Body of pancreas (tissue), 4 donors: ENCODE results near the gene LACTBL1. TPM values are rescaled to one million over a fixed set of nuclear protein-coding genes. Genes with fewer than 3 reads are reported as not detected.

ENCODE experiments used
- ATAC-seq: fragments of 150-250 bp; one replicate; pipeline ENCODE4 v1.9.1; 2016
- DNase-seq, 4 donors: peaks; one replicate each; pipeline ENCODE4 v3.0.0-alpha.2; 2019
- H3K27ac ChIP-seq, 4 donors: fragments of 200-600 bp; sonication (generic); 1 replicate in 3 of 4; 2 replicates in 1 of 4; pipeline versions ENCODE4 v1.5.1 to v1.6.1; 2016 to 2019; ENCODE audit warnings: mild to moderate bottlenecking in 1 of 4, mixed read lengths in 1 of 4, moderate library complexity in 1 of 4
- H3K27me3 ChIP-seq, 2 donors: fragments of 200-600 bp; sonication (generic); one replicate each; pipeline ENCODE4 v1.6.0; 2016; ENCODE audit warnings: mild to moderate bottlenecking in 1 of 2
- H3K36me3 ChIP-seq, 2 donors: fragments of 200-600 bp; sonication (generic); replicated peaks in 1 of 2; 2 replicates each; pipeline ENCODE4 v1.5.1; 2016; ENCODE audit warnings: low read depth in 2 of 2; ENCODE audit not compliant: insufficient read depth in 1 of 2
- H3K4me1 ChIP-seq: fragments of 200-600 bp; sonication (generic); one replicate; pipeline ENCODE4 v1.6.0; 2016
- H3K4me3 ChIP-seq, 2 donors: fragments of 200-600 bp; sonication (generic); 1 replicate in 1 of 2; 2 replicates in 1 of 2; pipeline ENCODE4 v1.5.1; 2016 to 2019
- H3K9me3 ChIP-seq, 3 donors: fragments of 200-600 bp; sonication (generic); 1 replicate in 2 of 3; 2 replicates in 1 of 3; pipeline ENCODE4 v1.5.1; 2016
- POLR2A ChIP-seq, 3 donors: fragments of 450-650 bp; IDR thresholded peaks; one replicate each; pipeline ENCODE4 v1.6.1; 2016; ENCODE audit warnings: antibody characterized with exemption in 3 of 3, mild to moderate bottlenecking in 2 of 3
- WGBS, 2 donors: methylation state at CpG; one replicate each; pipeline ENCODE4 v1.1.5; 2017; 5-methylcytosine and 5-hydroxymethylcytosine counted together
- intact Hi-C: fragments of 100-400 bp; cut with DNase I; formaldehyde crosslinking; loops from one replicate; pipeline ENCODE4 v1.15.1; 2023
- total RNA-seq, 2 donors: library from RNA; depleted of rRNA; stranded (reverse); fragments of >200 nt; gene quantifications; one replicate each; pipeline ENCODE4 v1.1.0, GENCODE V29; 2016
- TF ChIP-seq, protein P1 (sequence below), 7 experiments: fragments of 450-650 bp in 4 of 7; fragments of 200-600 bp in 3 of 7; sonication (generic) in 3 of 7; IDR thresholded peaks; one replicate each; pipeline ENCODE4 v1.5.1; 2016 to 2019; ENCODE audit warnings: antibody characterized with exemption in 7 of 7

Gene LACTBL1
- total RNA-seq, 2 donors from 2014 or later: not detected

DNA sequence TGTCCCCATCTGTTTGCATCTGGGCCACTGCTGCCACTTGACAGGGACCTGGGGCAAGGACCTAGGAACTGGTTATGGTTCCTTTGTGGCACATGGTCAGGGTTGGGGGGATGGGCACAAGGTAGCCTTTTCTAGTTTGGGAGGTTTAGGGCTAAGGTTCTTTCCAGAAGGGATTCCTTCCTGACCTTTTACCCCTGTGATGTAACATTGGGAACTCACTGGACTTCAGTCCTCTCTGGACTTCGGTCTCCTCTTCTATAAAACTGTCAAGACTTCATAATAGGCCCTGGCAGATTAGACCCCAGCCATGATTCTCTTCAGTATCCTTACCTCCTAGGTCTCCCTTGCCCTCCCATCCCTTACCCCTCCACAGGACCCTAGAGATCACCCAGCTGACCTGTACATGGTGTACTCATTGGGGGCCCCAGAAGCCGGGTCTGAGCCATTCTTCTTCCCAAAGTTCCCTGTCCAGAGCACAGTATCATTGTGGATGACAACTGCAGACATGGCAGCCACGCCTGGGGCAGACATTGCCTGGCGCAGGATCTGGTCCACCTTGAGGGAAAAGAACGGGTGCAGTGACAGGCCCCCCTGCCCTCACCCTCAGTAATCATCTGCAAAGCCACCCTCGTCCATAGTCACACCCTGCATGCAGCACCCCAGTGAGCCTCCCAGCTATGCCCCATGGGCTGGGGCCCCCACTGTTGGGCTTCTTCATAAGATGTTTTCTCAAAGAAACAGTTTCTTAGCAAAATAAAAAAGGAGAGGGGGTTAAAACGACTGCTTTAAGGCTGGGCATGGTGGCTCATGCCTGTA, 12.9 kb downstream of the LACTBL1 start:
- ATAC-seq: no peak
- Histone ChIP-seq H3K4me3 (no peak overlapping the region), H3K4me1 (no peaks in the 10 kb centered on the region), H3K27ac (no peak overlapping the region), H3K36me3 (no peaks in the 10 kb centered on the region), H3K9me3 (no peaks in the 10 kb centered on the region), H3K27me3 (no peaks in the 10 kb centered on the region)
- no peak for DNase-seq
- intact Hi-C loops: loop anchor here (10.0 kb wide), 1 partner anchor 255 kb away; no protein-coding TSS in a partner anchor
- 49 to 70% methylated on average over 4 to 7 of the region's 7 CpGs for WGBS, 2 donors
- no peak for TF ChIP-seq POLR2A (IDR thresholded peaks at IDR 0.05)
- TF ChIP-seq, protein P1, sequence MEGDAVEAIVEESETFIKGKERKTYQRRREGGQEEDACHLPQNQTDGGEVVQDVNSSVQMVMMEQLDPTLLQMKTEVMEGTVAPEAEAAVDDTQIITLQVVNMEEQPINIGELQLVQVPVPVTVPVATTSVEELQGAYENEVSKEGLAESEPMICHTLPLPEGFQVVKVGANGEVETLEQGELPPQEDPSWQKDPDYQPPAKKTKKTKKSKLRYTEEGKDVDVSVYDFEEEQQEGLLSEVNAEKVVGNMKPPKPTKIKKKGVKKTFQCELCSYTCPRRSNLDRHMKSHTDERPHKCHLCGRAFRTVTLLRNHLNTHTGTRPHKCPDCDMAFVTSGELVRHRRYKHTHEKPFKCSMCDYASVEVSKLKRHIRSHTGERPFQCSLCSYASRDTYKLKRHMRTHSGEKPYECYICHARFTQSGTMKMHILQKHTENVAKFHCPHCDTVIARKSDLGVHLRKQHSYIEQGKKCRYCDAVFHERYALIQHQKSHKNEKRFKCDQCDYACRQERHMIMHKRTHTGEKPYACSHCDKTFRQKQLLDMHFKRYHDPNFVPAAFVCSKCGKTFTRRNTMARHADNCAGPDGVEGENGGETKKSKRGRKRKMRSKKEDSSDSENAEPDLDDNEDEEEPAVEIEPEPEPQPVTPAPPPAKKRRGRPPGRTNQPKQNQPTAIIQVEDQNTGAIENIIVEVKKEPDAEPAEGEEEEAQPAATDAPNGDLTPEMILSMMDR (IDR thresholded peaks at IDR 0.05): no peak

DNA sequence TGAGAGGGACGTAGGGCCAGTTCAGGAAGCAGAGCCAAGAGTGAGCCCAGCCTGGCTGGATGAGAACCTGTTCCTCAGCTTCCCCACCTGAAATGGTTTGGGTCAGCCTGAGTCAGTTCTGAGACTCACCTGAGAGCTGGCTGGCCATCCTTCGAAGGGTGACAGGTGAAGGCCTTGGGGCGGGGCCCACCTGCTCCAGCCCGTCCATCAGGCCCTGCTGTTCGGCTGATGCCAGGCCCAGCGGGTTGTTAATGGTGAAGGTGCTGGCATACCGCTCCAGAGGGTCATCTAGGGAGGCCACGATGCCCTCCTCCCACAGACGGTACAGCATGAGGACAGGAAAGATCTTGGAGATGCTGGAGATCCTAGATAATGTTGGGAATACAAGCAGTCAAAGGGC, 14.1 kb downstream of the LACTBL1 start:
- H3K27ac ChIP-seq: no peak overlapping the region
- TF ChIP-seq, protein P1 (IDR thresholded peaks at IDR 0.05): no peak
- no peaks in the 10 kb centered on the region for H3K36me3 ChIP-seq
- no peaks in the 10 kb centered on the region for H3K9me3 ChIP-seq
- no peak for ATAC-seq
- intact Hi-C loops: no loop called here
- no peak for DNase-seq
- H3K4me1 ChIP-seq: peaks cover 1% of the 10 kb centered on the region
- no peaks in the 10 kb centered on the region for H3K27me3 ChIP-seq
- 83 to 86% methylated on average over 1 to 9 of the region's 9 CpGs for WGBS, 2 donors
- no peak overlapping the region for H3K4me3 ChIP-seq

DNA sequence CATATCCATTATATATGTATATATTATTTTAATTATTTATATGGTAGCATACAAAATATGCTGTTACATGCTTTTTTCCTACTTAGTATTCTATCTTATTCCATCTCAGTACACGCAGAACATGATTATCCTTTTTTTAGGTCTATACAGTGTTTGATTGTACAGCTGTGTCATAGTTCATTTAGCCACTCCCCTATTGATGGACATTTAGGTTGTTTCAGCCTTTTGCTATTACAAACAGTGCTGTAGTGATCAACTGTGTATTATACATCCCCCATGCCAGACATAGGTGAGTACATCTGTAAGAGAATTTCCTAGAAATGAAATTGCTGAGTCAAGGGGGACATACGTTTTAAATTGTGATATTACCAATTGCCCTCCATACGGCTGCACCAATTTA, 15.6 kb downstream of the LACTBL1 start:
- DNase-seq (no peak), ATAC-seq (no peak)
- no peak overlapping the region for H3K27ac ChIP-seq
- peaks cover 8% of the 10 kb centered on the region for H3K4me1 ChIP-seq
- no peaks in the 10 kb centered on the region for H3K9me3 ChIP-seq
- TF ChIP-seq, protein P1 (IDR thresholded peaks at IDR 0.05): no peak
- TF ChIP-seq POLR2A (IDR thresholded peaks at IDR 0.05): no peak
- intact Hi-C loops: no loop called here
- H3K27me3 ChIP-seq: no peaks in the 10 kb centered on the region
- H3K4me3 ChIP-seq: no peak overlapping the region
- no peaks in the 10 kb centered on the region for H3K36me3 ChIP-seq
- WGBS, 2 donors: 42 to 56% methylated on average over 3 of the region's 3 CpGs

DNA sequence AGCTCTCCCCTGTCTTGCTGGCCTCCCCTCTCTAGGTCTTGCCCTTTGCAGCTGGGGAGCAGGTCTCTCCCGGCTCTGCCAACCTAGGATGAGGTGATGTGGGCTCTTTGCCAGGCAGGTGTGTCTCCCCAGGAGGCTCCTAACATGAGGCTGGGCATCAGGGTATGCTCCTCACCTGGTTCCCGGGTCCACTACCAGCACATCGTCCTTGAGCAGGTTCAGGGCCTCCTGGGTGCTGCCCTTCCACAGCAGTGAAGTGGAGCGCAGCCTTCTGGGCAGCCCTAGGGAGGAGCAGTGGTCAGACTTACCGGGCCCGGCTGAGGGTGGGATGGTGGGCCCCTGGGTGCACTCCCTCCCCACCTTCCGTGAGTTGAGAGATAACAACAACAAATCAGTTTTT, 17.5 kb downstream of the LACTBL1 start:
- no peaks in the 10 kb centered on the region for H3K36me3 ChIP-seq
- intact Hi-C loops: no loop called here
- no peak for ATAC-seq
- WGBS, 2 donors: 67 to 79% methylated on average over 5 to 7 of the region's 7 CpGs
- DNase-seq: no peak
- peaks cover 8% of the 10 kb centered on the region for H3K4me1 ChIP-seq
- TF ChIP-seq, protein P1 (IDR thresholded peaks at IDR 0.05): no peak
- no peak for TF ChIP-seq POLR2A (IDR thresholded peaks at IDR 0.05)
- no peaks in the 10 kb centered on the region for H3K9me3 ChIP-seq
- H3K4me3 ChIP-seq: no peak overlapping the region
- no peak overlapping the region for H3K27ac ChIP-seq
- no peaks in the 10 kb centered on the region for H3K27me3 ChIP-seq

DNA sequence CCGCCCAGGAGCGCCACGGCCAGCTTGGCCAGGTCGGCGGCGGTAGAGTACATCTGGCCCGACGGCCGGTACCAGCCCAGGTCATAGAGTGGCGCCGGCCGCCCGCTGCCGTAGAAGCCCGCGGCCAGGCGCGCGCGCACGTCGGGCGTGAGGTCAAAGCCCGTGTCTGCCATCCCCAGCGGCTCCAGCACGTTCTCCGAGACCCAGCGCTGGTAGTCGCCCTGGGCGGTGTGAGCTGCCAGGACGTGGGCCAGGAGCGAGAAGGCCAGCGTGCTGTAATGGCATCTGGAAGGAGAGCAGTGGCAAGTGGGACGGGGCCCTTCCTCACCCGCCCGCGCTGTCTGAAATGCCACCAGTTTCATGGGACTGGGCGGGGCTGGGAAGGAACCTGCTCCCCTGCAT, 18.9 kb downstream of the LACTBL1 start:
- Histone ChIP-seq H3K4me1 (peaks cover 8% of the 10 kb centered on the region), H3K4me3 (no peak overlapping the region), H3K36me3 (no peaks in the 10 kb centered on the region), H3K27ac (no peak overlapping the region), H3K9me3 (no peaks in the 10 kb centered on the region), H3K27me3 (no peaks in the 10 kb centered on the region)
- no peak for ATAC-seq
- WGBS, 2 donors: 11 to 18% methylated on average over 8 to 36 of the region's 38 CpGs
- DNase-seq: no peak
- intact Hi-C loops: no loop called here
- no peak for TF ChIP-seq POLR2A (IDR thresholded peaks at IDR 0.05)
- TF ChIP-seq, protein P1 (IDR thresholded peaks at IDR 0.05): no peak
